ENCODE results near the gene TRAPPC2.
"Not testable (repeated sequence)": the region's sequence is repeated elsewhere in the genome, so short reads cannot be mapped to it uniquely, and the experiment has no call there.

TRAPPC2 gene

DNA sequence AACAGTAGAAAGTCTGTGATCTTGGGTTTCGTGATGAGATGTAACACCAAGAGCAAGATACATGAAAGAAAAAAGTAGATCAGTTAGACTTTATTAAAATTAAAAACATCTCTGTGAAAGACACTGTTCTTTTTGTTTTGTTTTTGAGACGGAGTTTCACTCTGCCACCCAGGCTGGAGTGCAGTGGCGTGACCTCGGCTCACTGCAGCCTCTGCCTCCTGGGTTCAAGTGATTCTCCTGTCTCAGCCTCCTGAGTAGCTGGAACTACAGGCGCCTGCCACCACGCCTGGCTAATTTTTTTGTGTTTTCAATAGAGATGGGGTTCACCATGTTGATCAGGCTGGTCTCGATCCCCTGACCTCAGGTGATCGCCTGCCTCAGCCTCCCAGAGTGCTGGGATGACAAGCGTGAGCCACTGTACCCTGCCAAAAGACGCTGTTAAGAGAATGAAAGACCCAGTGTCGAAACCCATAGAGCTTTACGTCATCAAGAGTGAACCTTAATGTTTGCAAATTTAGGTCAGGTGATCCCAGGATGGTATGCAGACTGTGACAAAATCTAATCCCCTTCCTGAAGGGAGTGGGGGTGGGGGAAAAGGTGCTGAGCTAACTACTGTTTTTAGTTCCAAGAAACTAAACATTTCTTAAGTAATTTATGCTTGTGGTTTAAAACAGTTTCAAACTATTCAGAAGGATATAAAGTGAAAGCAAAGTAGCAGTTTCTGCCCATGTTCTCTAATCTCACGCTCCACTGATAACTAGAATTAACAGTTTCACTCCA is 8.2 kb upstream of the TRAPPC2 start:
- peak; percentile 77 for DNase-seq

DNA sequence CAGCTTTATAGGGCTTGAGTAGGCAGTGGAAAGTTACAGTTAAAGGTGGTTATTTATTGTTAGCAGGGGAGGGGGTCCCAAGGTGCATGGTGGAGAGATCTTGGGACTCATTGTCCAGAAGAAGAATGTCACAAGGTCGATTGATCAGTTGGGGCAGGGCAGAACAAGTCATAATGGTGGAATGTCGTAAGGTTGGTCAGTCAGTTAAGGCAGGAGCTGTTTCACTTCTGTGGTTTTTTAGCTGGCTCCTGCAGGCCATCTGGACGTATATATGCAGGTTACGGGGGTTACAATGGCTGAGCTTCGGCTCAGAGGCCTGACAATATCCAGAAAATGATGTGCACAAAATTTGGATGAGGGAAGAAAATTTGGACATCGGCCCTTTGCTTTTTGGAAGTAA is 7.3 kb upstream of the TRAPPC2 start:
- no peak for DNase-seq

DNA sequence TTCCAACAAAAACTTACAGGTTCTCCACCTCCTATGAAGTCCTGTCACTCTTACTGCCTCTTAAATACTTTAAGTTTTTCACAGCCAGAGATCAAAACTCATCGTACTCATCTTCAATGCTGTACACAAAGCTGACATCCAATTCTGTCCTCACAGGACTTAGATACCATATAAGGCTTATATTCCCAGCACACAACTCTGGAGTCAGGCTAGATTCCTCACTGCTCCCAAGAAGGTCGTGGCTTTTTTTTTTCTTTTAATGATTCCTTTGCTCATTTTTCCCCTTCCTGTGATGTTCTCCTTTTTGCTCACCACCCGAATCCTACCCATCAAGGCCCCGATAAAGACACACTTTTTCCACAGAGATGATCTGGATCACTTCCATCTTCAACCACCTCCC is 914 bp downstream of the TRAPPC2 start:
- no peak for DNase-seq

DNA sequence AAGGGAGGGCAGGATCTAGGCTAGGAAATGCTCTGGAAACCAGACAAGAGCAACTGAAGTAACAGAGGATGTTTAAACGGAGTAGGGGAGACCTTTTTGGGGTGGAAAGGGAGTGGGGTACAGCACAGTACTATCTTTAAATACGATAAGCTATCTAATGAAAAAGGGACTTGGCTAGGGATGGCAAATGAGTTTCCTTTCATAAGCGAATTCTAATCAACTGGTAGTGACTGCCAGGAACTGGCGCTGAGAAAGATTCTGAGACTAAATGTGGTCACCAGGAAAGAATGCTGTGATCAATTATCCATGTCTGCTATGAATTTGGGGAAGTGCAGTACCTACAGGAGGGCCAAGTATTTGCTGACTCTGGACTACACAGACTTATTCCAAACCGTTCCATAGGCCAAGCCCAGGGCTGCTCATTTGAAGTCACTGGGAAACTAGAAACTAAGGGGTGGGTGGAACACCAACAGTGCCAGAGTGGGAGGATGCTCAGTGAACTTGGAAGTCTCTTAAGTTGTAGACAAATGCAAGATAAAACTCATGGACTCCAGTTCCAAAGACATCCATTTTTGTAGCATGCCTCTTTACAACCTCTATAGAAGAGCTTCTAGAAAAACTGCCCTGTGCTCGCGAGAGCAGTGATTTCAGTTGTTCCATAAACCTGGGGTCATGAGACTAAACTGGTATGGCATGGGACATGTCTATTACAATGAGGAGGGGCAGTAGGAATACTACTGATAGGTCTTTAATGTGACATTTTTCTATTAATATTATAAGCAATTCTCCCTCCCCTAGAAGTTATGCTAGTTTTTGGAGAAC is 2.0 kb downstream of the TRAPPC2 start:
- DNase-seq, result no peak

- not testable (repeated sequence) for DNase-seq
Observed at GRCh38 chrX:13730523-13730922, 3.9 kb downstream of the TRAPPC2 start.

DNA sequence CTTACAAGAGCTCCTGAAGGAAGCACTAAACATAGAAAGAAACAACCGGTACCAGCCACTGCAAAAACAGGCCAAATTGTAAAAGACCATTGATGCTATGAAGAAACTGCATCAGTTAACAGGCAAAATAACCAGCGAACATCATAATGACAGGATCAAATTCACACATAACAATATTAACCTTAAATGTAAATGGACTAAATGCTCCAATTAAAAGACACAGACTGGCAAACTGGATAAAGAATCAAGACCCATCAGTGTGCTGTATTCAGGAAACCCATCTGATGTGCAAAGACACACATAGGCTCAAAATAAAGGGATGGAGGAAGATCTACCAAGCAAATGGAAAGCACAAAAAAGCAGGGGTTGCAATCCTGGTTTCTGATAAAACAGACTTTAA is 7.8 kb downstream of the TRAPPC2 start:
- DNase-seq, result not testable (repeated sequence)

- peak; percentile 15 for DNase-seq
Observed at GRCh38 chrX:13724878-13725277, 9.5 kb downstream of the TRAPPC2 start.

DNA sequence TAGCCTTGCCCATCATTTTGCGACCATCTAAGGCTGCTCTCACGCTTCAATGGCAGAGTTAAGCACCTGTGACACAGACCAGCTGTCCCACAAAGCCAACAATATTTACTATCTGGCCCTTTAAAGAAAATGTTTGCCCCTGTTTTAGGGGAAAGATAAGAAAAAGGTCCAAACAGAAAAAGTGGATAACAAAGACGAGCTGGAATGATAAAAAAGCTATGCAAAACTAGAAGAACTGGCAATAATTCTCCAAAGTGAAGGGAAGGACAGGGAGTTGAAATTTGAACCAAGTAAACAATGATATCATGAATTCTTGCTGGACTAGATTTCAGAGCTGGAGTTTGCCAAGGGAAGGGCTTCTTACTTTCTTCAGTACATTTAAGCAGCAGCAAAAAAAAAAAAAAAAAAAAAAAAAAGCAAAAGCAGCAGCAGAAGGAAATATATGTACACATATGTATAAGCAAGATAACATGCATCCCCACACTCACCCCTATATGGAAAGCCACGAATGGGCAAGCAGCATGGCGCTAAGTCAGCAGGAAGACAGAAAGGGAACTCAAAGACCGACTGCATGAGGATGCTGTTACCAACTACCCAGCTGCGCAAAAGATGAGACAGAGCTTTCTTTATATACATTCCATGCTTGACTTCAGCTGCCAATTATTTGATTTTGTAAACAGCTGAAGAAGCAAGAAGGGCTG is 12.5 kb downstream of the TRAPPC2 start:
- DNase-seq, result no peak

- DNase-seq, result no peak
Observed at GRCh38 chrX:13721371-13721770, 13.0 kb downstream of the TRAPPC2 start.

DNA sequence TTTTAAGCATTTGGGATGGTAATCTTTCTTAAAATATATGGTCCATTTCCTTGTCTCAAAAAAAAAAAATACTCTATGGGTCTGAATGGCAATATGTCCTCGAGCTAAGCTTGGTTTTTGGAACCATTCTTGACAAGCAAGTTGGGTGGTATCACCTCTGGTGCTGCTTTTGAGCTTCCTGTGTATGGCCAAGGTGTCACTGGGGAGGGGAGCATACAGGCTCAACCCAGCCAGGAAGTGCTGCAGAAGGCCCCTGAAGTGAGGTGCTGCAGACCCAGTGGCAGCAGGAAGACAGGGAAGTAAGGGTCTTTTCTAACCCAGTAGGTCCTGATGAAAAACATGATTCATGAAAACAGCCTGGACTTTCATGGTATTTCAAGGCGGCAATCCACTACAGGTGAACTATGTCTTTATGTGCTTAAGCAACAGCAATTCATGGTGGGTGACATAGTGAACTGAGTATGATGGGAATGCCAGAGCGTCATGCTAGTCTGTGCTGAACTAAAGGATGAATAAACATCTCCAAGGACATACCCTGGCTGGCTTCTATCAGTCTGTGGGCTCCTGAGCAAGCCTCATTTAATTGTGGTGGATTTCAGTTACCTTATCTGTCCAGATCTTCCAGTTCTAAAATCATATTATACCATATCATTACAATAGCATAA is 15.1 kb downstream of the TRAPPC2 start:
- DNase-seq, result no peak

- no peak for DNase-seq
Observed at GRCh38 chrX:13717700-13718472, 16.5 kb downstream of the TRAPPC2 start.

DNA sequence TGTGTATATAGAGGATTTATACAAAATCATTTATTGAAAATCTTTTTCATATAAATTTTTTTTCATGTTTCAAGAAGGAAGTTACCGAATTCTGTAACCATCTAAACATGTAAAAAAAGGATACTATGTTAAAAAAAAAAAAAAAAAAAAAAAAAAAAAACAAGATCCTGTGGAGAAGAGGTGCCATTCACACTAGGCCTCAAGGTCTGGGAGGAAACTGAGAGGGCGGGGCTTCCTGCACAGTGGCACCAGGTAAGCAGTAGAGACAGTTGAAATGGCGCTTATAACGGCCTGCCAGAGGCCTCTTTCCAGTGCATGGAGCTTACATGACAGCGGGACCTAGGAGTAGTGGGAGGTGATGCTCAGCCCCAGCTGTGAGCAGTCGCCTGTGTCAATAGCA is 17.5 kb downstream of the TRAPPC2 start:
- DNase-seq, result no peak

- DNase-seq, result no peak
Observed at GRCh38 chrX:13716455-13716854, 18.0 kb downstream of the TRAPPC2 start.

DNA sequence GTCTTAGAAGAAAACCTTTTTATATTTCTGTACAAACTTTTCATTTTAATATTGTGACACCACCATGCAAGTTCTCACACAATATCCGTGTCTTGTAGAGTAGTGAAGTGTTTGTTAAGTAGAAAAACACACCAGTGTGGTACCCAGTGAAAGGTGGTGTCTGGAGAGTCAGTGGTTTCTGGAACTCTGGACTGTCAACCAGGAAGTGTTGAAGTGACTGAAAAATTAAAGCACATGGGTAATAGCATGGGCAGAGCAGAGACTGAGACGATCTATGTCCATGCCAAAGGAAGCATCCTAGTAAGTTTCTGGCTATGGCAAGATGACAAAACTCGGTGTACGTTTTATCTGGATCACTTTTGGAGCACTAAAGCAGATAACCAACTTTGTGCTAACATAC is 23.3 kb downstream of the TRAPPC2 start:
- no peak for DNase-seq

DNA sequence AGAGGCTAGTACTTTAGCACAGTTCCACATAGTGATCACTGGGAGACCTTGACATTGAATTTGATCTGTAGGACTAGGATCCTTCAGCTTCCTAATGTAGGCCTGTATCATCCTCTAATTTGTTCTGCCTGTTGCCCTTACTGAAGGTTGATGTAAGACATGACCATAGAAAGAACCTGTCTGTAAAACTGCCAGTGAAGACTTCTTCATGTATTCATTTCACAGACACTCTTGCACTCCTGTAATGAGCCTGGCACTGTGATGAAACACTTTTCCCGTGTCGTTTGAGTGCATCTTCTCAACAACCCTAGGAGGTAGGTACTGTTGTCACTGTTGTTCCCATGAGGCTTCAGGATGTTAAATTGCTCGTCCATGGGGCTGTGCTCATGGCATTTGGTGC is 30.8 kb downstream of the TRAPPC2 start:
- no peak for DNase-seq

GRCh38 chrX:13703135-13703534 is 31.3 kb downstream of the TRAPPC2 start:
- DNase-seq, result no peak

DNA sequence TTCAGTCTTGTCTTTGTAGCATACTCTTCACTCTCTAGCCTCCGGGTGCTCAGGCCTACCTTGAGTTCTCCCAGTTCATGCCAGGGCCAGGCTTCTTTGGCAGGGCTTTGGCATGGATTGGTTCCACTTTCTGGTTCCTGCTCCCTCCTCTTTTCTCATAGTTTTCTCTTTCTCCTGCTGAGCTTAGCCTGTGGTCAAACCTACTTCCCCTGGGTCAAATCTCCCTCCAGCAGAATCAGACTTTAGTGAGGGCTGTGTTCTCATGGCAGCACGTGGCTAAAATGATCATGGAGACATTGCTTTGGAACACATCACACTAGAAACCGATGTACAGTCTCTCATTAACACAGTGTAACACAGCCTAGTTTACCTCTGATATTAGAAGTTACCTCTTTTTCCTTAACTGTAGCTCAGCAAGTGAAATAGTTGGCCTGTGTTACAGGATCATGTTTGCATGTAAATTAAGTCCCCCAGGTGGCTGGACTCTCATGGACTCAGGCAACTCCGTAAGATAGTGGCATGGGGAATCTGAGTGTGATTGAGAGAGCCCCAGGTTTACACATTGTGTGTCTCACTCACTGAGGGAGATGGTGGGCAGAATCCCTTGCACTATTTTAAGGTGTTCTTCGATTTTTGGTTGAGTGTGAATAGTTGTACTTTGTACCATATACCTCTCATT is 32.2 kb downstream of the TRAPPC2 start:
- no peak for DNase-seq

- DNase-seq, result no peak
Observed at GRCh38 chrX:13700380-13700779, 34.0 kb downstream of the TRAPPC2 start.

DNA sequence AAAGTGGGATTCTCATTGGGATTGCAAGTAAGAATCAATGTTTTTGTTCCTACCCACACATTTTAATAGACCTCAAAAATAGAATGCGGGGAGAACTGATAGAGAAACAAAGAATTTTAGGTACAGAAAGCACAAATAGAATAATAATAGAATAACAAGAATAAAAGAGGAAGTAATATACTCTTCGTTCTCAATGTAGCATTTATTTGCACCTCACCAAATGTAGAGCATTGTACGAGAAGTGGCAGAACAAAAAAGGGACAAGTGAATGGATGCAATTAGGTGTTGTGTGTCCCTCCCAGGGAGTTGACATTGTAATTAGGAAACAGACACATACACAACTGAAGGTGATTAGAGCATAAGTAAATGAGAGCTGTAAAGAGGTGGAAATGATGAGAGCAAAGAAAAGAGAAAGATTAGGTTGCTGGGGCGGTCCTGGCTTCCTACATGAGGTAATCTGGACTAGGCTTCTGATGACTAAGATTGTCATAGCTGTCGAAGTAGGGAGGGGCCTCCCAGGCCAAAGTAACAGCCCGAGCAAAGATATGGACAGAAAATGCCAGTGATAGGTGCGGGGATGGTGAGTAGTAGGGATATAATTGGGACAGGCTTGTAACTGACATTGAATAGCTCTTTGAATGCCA is 35.1 kb downstream of the TRAPPC2 start:
- peak; percentile 8 for DNase-seq

GRCh38 chrX:13698432-13698831 is 36.0 kb downstream of the TRAPPC2 start:
- no peak for DNase-seq

DNA sequence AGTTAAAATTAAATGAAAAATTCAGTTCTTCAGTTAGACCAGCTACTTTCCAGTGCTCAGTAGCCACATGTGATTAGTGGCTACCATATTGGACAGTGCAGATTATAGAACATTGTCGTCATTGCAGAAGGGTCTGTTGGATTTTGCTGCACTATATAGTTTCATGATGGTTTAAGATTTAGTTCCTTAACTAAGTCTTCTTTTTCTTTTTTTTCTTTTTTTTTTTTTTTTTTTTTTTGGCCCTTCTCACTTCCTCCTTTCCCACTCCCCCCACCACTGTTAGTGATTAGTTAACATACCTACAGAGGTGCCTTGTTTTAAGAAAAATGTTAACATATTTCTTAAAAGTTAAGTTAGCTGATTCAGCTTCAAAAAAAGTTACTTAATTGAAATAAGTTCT is 36.4 kb downstream of the TRAPPC2 start:
- DNase-seq, result no peak

Measured in activated CD4-positive, alpha-beta T cell treated with anti-CD3 and anti-CD28 coated beads, Interleukin-10, Interleukin-2, amounts not matched to agents 100 ng/mL and 50 ng/mL, durations not matched to agents 16 hours and 8 hours (primary cell).